Measurements from ENCODE around the gene DACH1. TPM values are rescaled to one million over a fixed set of nuclear protein-coding genes. Genes with fewer than 3 reads are reported as not detected.

The DACH1 gene
- total and polyA plus RNA-seq, 2 of the 13 experiments (the other 11 are each of a cell fraction or from before 2014, with no cell fraction given) = not detected

DNA sequence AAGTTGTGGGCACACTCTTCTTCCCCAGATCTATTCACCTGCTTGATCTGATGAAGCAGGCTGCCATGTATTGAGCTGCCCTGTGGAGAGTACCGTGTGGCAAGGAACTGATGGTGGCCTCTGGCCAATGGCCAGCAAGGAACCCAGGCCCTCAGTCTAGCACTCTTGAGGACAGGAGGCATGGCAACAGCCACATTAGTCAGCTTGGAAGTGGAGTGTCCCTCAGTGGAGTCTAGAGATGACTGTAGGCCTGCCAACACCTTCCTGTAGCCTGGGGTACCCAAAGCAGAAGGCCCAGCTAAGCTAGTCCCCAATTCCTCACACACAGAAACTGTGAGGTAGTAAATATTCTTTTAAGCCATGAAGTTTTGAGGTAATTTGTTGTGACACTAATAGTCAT is 412.5 kb downstream of the DACH1 start:
- 0% methylated on average over 1 of the region's 1 CpG for WGBS (ENCODE audit: low lambda C conversion rate)
- Histone ChIP-seq H3K4me2 (ENCODE audit: low read depth, low read length) (no peak overlapping the region), H2AFZ (ENCODE audit: low read length) (no peak overlapping the region), H3K9ac (ENCODE audit: insufficient read depth, low read depth, low read length) (no peak overlapping the region), H3K79me2 (ENCODE audit: insufficient read depth, low read length) (no peaks in the 10 kb centered on the region), H3K27me3 (ENCODE audit: control insufficient read depth in 1 of 2, insufficient read depth in 2 of 2, low read length in 2 of 2) (no peaks in the 10 kb centered on the region; a peak in 1 of 5 replicates), H3K27ac (ENCODE audit: extremely low read length, insufficient read depth, low read length) (no peak overlapping the region), H4K20me1 (ENCODE audit: insufficient read depth, low read length) (no peaks in the 10 kb centered on the region; the same call in 1 of the 2 replicates), H3K4me3 (replicated peaks in 1 of 3; ENCODE audit: insufficient read depth in 1 of 3, low read depth in 2 of 3, low read length in 3 of 3) (no peak overlapping the region), H3K9me3 (ENCODE audit: low read length) (no peaks in the 10 kb centered on the region), H3K4me1 (ENCODE audit: insufficient read depth, low read length) (no peaks in the 10 kb centered on the region), H3K36me3 (replicated peaks in 1 of 2; ENCODE audit: control insufficient read depth in 1 of 2, insufficient read depth in 2 of 2, low read length in 2 of 2) (no peaks in the 10 kb centered on the region)
- DNase-seq (ENCODE audit: low spot score) = no peak
- ChIA-PET POLR2A (no interaction called here), CTCF (ENCODE audit: low intra/inter-chr PET ratio, low total read pairs) (no interaction called here)
- TF ChIP-seq ZNF280D (CRISPR knock-in tag; IDR thresholded peaks at IDR 0.05) (no peak), ZNF136 (CRISPR knock-in tag; IDR thresholded peaks at IDR 0.05; ENCODE audit: low read depth) (no peak), GMEB1 (CRISPR knock-in tag; IDR thresholded peaks at IDR 0.05; ENCODE audit: borderline replicate concordance) (no peak), MTA3 (CRISPR knock-in tag; IDR thresholded peaks at IDR 0.05) (no peak), ZFP41 (CRISPR knock-in tag; IDR thresholded peaks at IDR 0.05; ENCODE audit: borderline replicate concordance) (no peak)
- FAIRE-seq = no peak
- intact Hi-C loops (cut with micrococcal nuclease; ENCODE audit: unreplicated experiment) = no loop called here
- no TSS peak for BruUV-seq (replicated peaks)
- in situ Hi-C loops (cut with HindIII; ENCODE audit: extremely low pct_ligation_motif_present, low pct_unique_long_range_greater_than_20kb) = no loop called here
- no peak for ATAC-seq

Data from HepG2 (cell line).